HG02884 (cell line): ENCODE data around the gene SF3B1.
"Not testable (repeated sequence)": the region's sequence is repeated elsewhere in the genome, so short reads cannot be mapped to it uniquely, and the experiment has no call there.

ENCODE experiments used
- ATAC-seq: cut with Tn5 transposase; IDR thresholded peaks from one replicate; pipeline ENCODE4 v1.9.1; 2021; ENCODE audit warnings: mild to moderate bottlenecking, moderate library complexity; ENCODE audit not compliant: unreplicated experiment

The SF3B1 gene

GRCh38 chr2:197434541-197435513, at the start of gene SF3B1:
Gene SF3B1, minus strand, starts transcription at chr2:197435028. Its CDS starts 29 bp downstream, at chr2:197434999.
- ATAC-seq = peak; percentile 90

GRCh38 chr2:197484248-197484647, 49.4 kb upstream of the SF3B1 start:
- not testable (repeated sequence) for ATAC-seq

- ATAC-seq = no peak
These were observed 45.6 kb upstream of the SF3B1 start for GRCh38 chr2:197480165-197481036.

GRCh38 chr2:197477797-197478196, 43.0 kb upstream of the SF3B1 start:
- ATAC-seq = no peak

GRCh38 chr2:197472166-197472565, 37.3 kb upstream of the SF3B1 start:
- no peak for ATAC-seq

GRCh38 chr2:197464175-197464574, 29.3 kb upstream of the SF3B1 start:
- no peak for ATAC-seq

GRCh38 chr2:197461057-197461456, 26.2 kb upstream of the SF3B1 start:
- ATAC-seq = no peak

- no peak for ATAC-seq
These were observed 25.8 kb upstream of the SF3B1 start for GRCh38 chr2:197460649-197461048.

- no peak for ATAC-seq
These were observed 20.6 kb upstream of the SF3B1 start for GRCh38 chr2:197455428-197455827.

GRCh38 chr2:197454923-197455322, 20.1 kb upstream of the SF3B1 start:
- no peak for ATAC-seq

GRCh38 chr2:197453914-197454398, 19.1 kb upstream of the SF3B1 start:
- ATAC-seq = peak; percentile 27

GRCh38 chr2:197453123-197453913, 18.5 kb upstream of the SF3B1 start, which contains the start of gene COQ10B:
Gene COQ10B, plus strand, starts transcription at chr2:197453552. Its CDS starts 9 bp downstream, at chr2:197453561.
- peak; percentile 92 for ATAC-seq

- no peak for ATAC-seq
These were observed 17.9 kb upstream of the SF3B1 start for GRCh38 chr2:197452754-197453122.

- not testable (repeated sequence) for ATAC-seq
These were observed 16.1 kb upstream of the SF3B1 start for GRCh38 chr2:197450935-197451358.

- ATAC-seq = no peak
These were observed 15.6 kb upstream of the SF3B1 start for GRCh38 chr2:197450465-197450864.

- no peak for ATAC-seq
These were observed 12.0 kb upstream of the SF3B1 start for GRCh38 chr2:197446844-197447243.

GRCh38 chr2:197445746-197446145, 10.9 kb upstream of the SF3B1 start:
- ATAC-seq = no peak

- no peak for ATAC-seq
These were observed 8.0 kb upstream of the SF3B1 start for GRCh38 chr2:197442857-197443256.

- ATAC-seq = no peak
These were observed 2.6 kb upstream of the SF3B1 start for GRCh38 chr2:197437380-197437779.
